Suppressor macrophage (primary cell): ENCODE results near the gene MUC22.
A peak's percentile ranks its signal among the peaks of the same experiment; 100 is the strongest.

Experiments used
- DNase-seq, 4 experiments: peaks; one replicate each; pipeline ENCODE4 v3.0.0-alpha.2; 2020 to 2022
- total RNA-seq, 17 experiments: gene quantifications; one replicate each; lab custom pipeline; 2026; ENCODE audit warnings: mixed read lengths in 6 of 17, inconsistent platforms in 3 of 17; lab: John Stamatoyannopoulos, UW

Gene MUC22
- 0 to 1.7 (median 0) reads per million in 17 experiments for total RNA-seq

- peak in 3 of 4 experiments; percentile 14 to 42 (median 31) for DNase-seq
Observed at GRCh38 chr6:31010393-31011060, at the start of gene MUC22. TSS of gene MUC22 (plus strand) at chr6:31010474. CDS start at chr6:31010707, 233 bp downstream.

DNA sequence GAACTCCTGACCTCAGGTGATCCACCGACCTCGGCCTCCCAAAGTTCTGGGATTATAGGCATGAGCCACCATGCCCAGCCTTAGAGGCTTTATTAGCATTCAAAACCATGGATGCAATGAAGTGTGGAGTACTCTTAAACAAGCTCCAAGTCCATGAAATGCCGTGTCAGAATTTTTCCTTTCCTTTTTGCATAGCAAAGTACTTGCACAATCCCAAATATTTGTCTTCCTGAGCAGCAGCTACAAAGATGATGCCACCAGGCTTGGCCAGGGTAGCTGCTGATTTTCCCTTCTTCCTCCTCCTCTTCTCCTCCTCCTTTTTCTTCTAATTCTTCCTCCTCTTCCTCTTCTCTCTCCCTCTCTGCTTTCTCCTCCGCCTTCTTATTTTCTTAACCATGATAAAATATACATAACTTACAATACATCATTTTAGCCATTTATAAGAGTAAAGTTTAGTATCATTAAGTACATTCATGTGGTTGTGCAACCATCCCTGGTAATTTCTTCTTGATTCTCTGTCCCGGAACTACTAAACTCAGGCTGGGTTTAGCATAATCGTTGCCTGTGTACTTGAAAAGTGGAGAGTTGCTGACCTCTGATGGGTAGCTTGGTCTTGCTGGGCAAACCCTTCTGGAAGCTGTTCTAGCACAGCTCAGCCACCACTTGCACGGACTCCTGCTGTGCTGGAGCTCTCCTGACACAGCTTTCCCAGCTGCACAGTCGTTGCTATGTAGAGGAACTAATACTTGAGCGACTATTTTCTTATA, 49.2 kb upstream of the MUC22 start:
- DNase-seq, result peak in 1 of 4 experiments; percentile 11

DNA sequence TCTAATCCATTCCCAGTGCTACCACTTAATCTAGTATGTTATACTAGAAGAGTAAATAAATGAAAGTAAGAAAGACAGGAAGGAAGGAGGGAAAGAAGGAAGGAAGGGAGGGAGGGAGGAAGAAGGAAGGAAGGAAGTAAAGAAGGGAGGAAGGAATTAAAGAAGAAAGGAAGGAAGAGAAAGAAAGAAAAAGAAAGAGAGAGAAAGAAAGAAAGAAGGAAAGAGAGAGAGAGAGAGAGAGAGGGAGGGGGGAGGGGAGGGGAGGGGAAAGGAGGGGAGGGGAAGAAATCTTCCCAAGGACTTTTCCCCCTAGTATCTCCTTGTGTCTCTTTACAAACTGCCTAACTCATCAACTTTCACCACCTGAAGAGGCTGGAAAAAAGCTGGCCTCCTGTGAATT, 47.6 kb upstream of the MUC22 start:
- DNase-seq, result no peak

- no peak for DNase-seq
Observed at GRCh38 chr6:30963641-30964040, 46.6 kb upstream of the MUC22 start.

- DNase-seq, result no peak
Observed at GRCh38 chr6:30964075-30964474, 46.2 kb upstream of the MUC22 start.

DNA sequence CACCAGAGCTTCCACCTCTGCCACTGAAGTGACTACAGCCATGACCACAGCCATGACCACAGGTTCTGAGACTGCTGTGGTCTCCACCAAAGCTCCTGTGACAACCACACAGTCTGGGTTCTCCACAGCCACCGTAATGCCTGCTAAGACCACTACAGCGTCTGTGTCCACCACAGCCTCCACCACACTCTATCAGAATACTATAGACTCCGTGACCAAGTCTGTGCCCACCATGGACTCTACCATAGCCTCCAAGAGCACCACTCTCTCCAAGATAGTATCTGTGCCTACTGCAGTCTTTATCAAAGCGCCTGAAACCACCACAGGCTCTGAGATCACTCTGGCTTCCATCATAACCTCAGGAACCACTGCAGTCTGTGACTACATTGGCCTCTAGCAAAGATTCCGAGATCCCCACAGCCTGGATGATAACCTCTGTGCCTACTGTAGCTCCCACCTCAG, 45.1 kb upstream of the MUC22 start:
- DNase-seq, result no peak

- DNase-seq, result no peak
Observed at GRCh38 chr6:30966154-30966553, 44.1 kb upstream of the MUC22 start.

DNA sequence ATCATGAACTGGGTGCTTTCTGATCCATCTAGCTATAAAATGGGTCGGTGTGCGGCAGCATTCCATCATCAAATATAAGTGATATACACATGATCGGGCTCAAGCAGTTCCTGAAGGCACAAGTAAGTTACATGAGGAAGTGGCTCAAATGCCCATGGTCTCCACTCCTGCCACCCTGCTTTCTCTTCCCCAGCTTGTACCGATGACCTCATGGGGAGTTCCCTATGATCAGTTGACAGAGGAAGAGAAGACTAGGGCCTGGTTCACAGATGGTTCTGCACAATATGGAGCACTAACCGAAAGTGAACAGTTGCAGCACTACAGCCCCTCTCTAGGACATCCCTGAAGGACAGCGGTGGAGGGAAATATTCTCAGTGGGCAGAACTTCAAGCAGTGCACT, 41.1 kb upstream of the MUC22 start:
- DNase-seq, result peak; percentile 75 to 85 (median 82)

GRCh38 chr6:30970946-30971345, 39.3 kb upstream of the MUC22 start:
- DNase-seq, result no peak

GRCh38 chr6:30972816-30973215, 37.5 kb upstream of the MUC22 start:
- DNase-seq, result no peak

- DNase-seq, result no peak
Observed at GRCh38 chr6:30974490-30975252, 35.6 kb upstream of the MUC22 start.

- DNase-seq, result no peak
Observed at GRCh38 chr6:30979141-30979540, 31.1 kb upstream of the MUC22 start.

GRCh38 chr6:30979690-30980089, 30.6 kb upstream of the MUC22 start:
- DNase-seq, result no peak

DNA sequence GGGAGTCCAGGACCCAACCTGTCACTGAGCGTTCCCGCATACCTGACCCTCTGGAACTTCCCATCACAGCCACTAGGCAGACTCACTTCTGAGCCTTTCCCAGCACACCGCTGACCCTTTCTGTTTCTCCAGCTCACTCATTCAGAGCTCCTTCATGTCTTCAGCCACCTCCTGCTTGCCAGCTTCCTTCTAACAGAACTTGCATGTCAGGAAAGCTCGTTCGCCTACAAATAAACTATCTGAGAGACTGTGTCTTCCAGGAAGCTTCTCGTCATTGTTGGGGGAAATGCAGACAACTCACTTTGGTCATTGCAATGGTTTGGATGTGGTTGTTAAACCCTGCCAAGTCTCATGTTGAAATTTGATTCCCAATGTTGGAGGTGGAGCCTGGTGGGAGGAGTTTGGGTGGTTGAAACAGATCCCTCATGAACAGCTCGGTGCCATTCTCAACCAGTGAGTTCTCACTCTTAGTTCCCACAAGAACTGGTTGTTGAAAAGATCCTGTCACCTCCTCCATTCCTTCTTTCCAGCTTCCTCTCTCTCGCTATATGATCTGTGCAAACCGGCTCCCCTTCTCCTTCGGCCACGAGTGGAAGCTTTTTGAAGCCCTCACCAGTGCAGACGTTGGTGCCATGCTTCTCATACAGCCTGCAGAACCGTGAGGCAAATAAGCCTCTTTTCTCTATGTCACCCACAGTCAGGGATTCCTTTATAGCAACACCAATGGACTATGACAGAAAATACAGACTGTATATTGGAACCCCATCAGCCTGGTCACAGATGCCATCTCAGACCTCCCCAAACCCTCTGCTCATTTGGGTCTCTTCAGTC, 28.1 kb upstream of the MUC22 start:
- peak in 1 of 4 experiments; percentile 7 for DNase-seq

DNA sequence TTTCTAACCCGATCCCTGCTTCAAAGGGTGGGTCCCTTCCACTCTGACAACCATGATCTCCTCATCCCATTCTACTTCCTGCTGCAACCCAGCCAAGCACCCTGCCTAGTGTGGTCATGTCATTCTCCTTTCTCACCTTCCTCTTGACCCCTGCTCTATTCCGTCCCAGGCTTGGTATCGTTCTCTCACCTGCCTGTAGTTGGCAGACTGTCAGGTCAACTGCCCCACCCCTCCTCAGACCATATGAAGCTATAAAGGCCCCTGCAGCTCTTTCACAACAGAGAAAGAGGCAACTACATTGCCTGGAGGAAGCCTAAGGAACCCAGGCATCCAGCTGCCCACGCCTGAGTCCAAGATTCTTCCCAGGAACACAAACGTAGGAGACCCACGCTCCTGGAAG, 26.8 kb upstream of the MUC22 start, which contains the start of gene MUC21:
TSS of gene MUC21 (plus strand) at position 280 of the 400 bp plus-strand sequence. CDS start 241 bp downstream, outside the sequence.
- DNase-seq, result no peak

GRCh38 chr6:30985490-30985889, 24.8 kb upstream of the MUC22 start:
- peak; percentile 35 to 69 (median 56) for DNase-seq

DNA sequence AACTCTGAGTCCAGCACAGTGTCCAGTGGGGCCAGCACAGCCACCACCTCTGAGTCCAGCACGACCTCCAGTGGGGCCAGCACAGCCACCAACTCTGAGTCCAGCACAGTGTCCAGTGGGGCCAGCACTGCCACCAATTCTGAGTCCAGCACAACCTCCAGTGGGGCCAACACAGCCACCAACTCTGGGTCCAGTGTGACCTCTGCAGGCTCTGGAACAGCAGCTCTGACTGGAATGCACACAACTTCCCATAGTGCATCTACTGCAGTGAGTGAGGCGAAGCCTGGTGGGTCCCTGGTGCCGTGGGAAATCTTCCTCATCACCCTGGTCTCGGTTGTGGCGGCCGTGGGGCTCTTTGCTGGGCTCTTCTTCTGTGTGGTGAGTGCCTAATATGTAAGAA, 23.0 kb upstream of the MUC22 start:
- no peak for DNase-seq

GRCh38 chr6:30988209-30988825, 22.0 kb upstream of the MUC22 start:
- DNase-seq, result no peak

DNA sequence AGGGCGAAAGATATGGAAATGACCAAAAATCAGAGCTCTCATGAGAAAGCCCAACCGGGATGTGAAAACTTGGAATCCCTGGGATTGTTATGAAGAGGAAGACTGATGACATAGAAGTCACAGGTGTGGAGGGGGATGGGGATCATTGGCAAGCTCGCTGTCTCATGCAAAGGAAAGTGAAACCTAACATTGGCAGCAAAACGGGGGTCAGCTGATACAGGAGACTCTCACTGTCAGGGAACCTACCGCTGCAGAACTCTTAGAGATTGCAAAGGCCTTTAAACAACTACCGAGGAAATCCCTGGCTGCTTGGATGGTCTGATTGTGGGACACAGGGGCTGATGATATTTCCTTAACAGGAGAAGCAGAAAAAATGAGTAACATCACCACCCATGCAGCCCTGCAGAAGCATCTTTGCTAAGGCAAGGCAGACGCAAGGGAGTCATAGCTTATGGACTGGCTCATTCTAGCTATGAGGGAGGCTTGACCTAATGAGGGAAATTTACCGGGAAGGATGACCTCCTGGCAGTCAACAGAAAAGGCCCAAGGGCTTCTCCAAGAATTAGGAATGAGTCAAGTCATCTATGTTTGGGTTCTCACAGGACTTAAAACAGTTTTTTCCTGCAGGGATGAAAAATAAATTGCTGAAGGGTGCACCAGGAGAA, 19.7 kb upstream of the MUC22 start:
- DNase-seq, result no peak

- DNase-seq, result peak in 3 of 4 experiments; percentile 28 to 43 (median 42)
Observed at GRCh38 chr6:30991891-30992290, 18.4 kb upstream of the MUC22 start.

GRCh38 chr6:30997301-30997700, 13.0 kb upstream of the MUC22 start:
- no peak for DNase-seq
